HepG2 (cell line): ENCODE measurements around the gene PRKN. TPM values are rescaled to one million over a fixed set of nuclear protein-coding genes. Genes with fewer than 3 reads are reported as not detected.

ENCODE experiments used
- AGO1 ChIP-seq: fragments of 200-400 bp; formaldehyde crosslinking; IDR thresholded peaks from 2 replicates; pipeline ENCODE4 v1.6.1; 2017; ENCODE audit warnings: mild to moderate bottlenecking, low read depth, low read length, moderate library complexity; ENCODE audit not compliant: poor library complexity, severe bottlenecking
- CREBL2 ChIP-seq: sonication (generic); formaldehyde crosslinking; IDR thresholded peaks from 2 replicates; pipeline ENCODE4 v1.8.1; 2023; ENCODE audit warnings: missing genetic modification reagents, mild to moderate bottlenecking, borderline replicate concordance
- EP300 ChIP-seq, 3 experiments: sonication (generic) in 1 of 3; formaldehyde crosslinking in 1 of 3; IDR thresholded peaks; 2 replicates each; pipeline versions ENCODE4 v1.5.1 to v1.6.1; 2011 to 2020; ENCODE audit warnings: low read depth in 2 of 3, low read length in 2 of 3, borderline replicate concordance in 1 of 3, improper control_type of control experiment in 1 of 3, mild to moderate bottlenecking in 1 of 3, missing genetic modification reagents in 1 of 3, moderate library complexity in 1 of 3
- GPN1 ChIP-seq: sonication (generic); formaldehyde crosslinking; IDR thresholded peaks from 2 replicates; pipeline ENCODE4 v1.5.1; 2020; ENCODE audit warnings: missing genetic modification reagents, borderline replicate concordance
- KAT8 ChIP-seq: IDR thresholded peaks from 2 replicates; pipeline ENCODE4 v1.6.1; 2016; ENCODE audit warnings: missing genetic modification reagents, missing compliant biosample characterization
- KLF12 ChIP-seq: sonication (generic); formaldehyde crosslinking; IDR thresholded peaks from 2 replicates; pipeline ENCODE4 v1.4.0; 2020; ENCODE audit warnings: missing genetic modification reagents, borderline replicate concordance
- POGK ChIP-seq: sonication (generic); formaldehyde crosslinking; conservative IDR thresholded peaks from 2 replicates; pipeline ENCODE4 v1.8.0; 2022; ENCODE audit warnings: mild to moderate bottlenecking, moderate library complexity, missing genetic modification reagents
- RERE ChIP-seq: IDR thresholded peaks from 2 replicates; pipeline ENCODE4 v1.6.1; 2016; ENCODE audit warnings: low read depth, missing genetic modification reagents, missing compliant biosample characterization
- SP4 ChIP-seq: sonication (generic); formaldehyde crosslinking; IDR thresholded peaks from 2 replicates; pipeline ENCODE4 v1.8.1; 2023; ENCODE audit warnings: mild to moderate bottlenecking, missing genetic modification reagents
- SRSF1 ChIP-seq: fragments of 200-400 bp; formaldehyde crosslinking; optimal IDR thresholded peaks from 2 replicates; pipeline ENCODE3; 2017; ENCODE audit warnings: mild to moderate bottlenecking, low read depth, low read length, moderate library complexity
- TEF ChIP-seq: sonication (generic); formaldehyde crosslinking; IDR thresholded peaks from 2 replicates; pipeline ENCODE4 v1.5.0; 2020; ENCODE audit warnings: missing genetic modification reagents
- THAP7 ChIP-seq: sonication (generic); formaldehyde crosslinking; IDR thresholded peaks from 2 replicates; pipeline ENCODE4 v1.8.1; 2023; ENCODE audit warnings: mild to moderate bottlenecking, missing genetic modification reagents
- ZMAT3 ChIP-seq: sonication (generic); formaldehyde crosslinking; conservative IDR thresholded peaks from 2 replicates; pipeline ENCODE4 v1.7.0; 2021; ENCODE audit warnings: missing genetic modification reagents
- ZNF18 ChIP-seq: sonication (generic); formaldehyde crosslinking; IDR thresholded peaks from 2 replicates; pipeline ENCODE4 v1.8.0; 2022; ENCODE audit warnings: mild to moderate bottlenecking, missing genetic modification reagents; ENCODE audit not compliant: insufficient replicate concordance
- ZNF614 ChIP-seq: IDR thresholded peaks from 2 replicates; pipeline ENCODE4 v1.6.1; 2018; ENCODE audit warnings: missing biosample characterization, missing genetic modification reagents, inconsistent platforms, borderline replicate concordance
- polyA plus RNA-seq, 8 experiments: library from polyadenylated mRNA; depleted of rRNA in 3 of 8; stranded (reverse) in 7 of 8; unstranded in 1 of 8; fragments of >200 nt; fragmentation: Illumina TruSeq in 4 of 8; extraction: Trizol in 4 of 8; gene quantifications; 2 replicates each; pipeline versions ENCODE4 v1.2.1 to v1.2.3, GENCODE V29; 2011 to 2016; ENCODE audit warnings: low read depth in 4 of 8, missing spikeins in 1 of 8, mixed read lengths in 1 of 8; ENCODE audit not compliant: insufficient read depth in 1 of 8
- total RNA-seq, 5 experiments: library from RNA; depleted of rRNA; stranded (reverse); fragments of >200 nt; fragmentation: Illumina TruSeq; extraction: Trizol; gene quantifications; 2 replicates each; pipeline ENCODE4 v1.2.3, GENCODE V29; 2016; ENCODE audit warnings: low read depth in 1 of 5

Gene PRKN
- total and polyA plus RNA-seq, 2 of the 13 experiments (the other 11 are each of a cell fraction or from before 2014, with no cell fraction given): 0.31 to 0.44 TPM

- TF ChIP-seq EP300 (IDR thresholded peaks at IDR 0.05; ENCODE audit: low read depth in 2 of 2, low read length in 2 of 2) (peak; percentile 58 to 66; a peak in 3 of 4 replicates), EP300 (CRISPR knock-in tag; IDR thresholded peaks at IDR 0.05; ENCODE audit: borderline replicate concordance) (no peak; the same call in 1 of the 2 replicates), SRSF1 (peak; percentile 87), ZMAT3 (CRISPR knock-in tag) (peak; percentile 74; the same call in 1 of the 2 replicates), GPN1 (CRISPR knock-in tag) (no peak), KAT8 (CRISPR knock-in tag) (peak; percentile 75), ZNF18 (CRISPR knock-in tag) (no peak), RERE (CRISPR knock-in tag) (no peak), KLF12 (CRISPR knock-in tag) (peak; percentile 77; the same call in 1 of the 2 replicates), ZNF614 (CRISPR knock-in tag) (peak; percentile 92), POGK (peak; percentile 87), TEF (CRISPR knock-in tag) (0 out of 2 replicates have a peak, but pooled peaks have one; percentile 64), SP4 (peak; percentile 90), AGO1 (peak; percentile 69), CREBL2 (CRISPR knock-in tag) (no peak), THAP7 (peak; percentile 69)
Measured at GRCh38 chr6:162727322-162728182, at the start of gene PRKN, which contains the start of gene PACRG (continued).
